Endothelial cell of umbilical vein (primary cell): ENCODE data around the gene C14orf119.

Source experiments
- EZH2 ChIP-seq: IDR thresholded peaks from 2 replicates; pipeline ENCODE4 v1.6.1; 2012; ENCODE audit warnings: borderline replicate concordance, low read depth, mild to moderate bottlenecking, moderate library complexity, low read length, inconsistent platforms; ENCODE audit not compliant: severe bottlenecking
- GATA2 ChIP-seq: IDR thresholded peaks from 2 replicates; pipeline ENCODE4 v1.7.0; 2011; ENCODE audit warnings: low read depth, mild to moderate bottlenecking, moderate library complexity, mixed read lengths, low read length; ENCODE audit not compliant: insufficient read length, insufficient read depth
- POLR2A ChIP-seq: IDR thresholded peaks from 2 replicates; pipeline ENCODE4 v1.6.1; 2012; ENCODE audit warnings: low read depth, mild to moderate bottlenecking, control low read depth, low read length
- POLR2AphosphoS5 ChIP-seq: IDR thresholded peaks from 2 replicates; pipeline ENCODE4 v1.6.1; 2012; ENCODE audit warnings: low read depth, mild to moderate bottlenecking, control low read depth, low read length, moderate library complexity; ENCODE audit not compliant: insufficient read depth
- TF ChIP-seq, protein P1 (sequence below), 2 donors: IDR thresholded peaks; 1 replicate in 1 of 2; 2 replicates in 1 of 2; pipeline ENCODE4 v1.5.1; 2011; ENCODE audit warnings: low read length in 2 of 2, mild to moderate bottlenecking in 2 of 2, moderate library complexity in 2 of 2, control low read depth in 1 of 2, inconsistent platforms in 1 of 2, low read depth in 1 of 2; ENCODE audit not compliant: insufficient read depth in 1 of 2; ENCODE audit errors: extremely low read depth in 1 of 2

DNA sequence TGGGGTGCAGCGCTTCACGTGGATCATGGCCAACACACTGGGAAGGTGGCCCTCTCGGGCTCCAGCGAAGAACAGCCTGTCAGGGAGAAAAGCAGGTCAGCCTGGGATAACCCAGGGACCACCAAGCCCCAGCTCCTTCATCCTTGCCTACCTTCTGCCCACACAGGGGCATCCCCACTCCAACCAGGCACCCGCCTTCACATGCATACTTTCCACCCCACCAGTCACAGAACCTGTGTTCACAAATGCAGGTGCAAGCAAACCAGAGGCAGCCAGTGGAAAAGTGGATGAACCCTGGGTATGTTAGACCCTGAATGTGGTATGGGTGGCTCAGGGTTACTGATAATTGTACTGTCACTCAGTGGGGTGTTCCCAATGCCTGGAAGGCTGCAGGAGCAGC is 36.2 kb downstream of the C14orf119 start:
- TF ChIP-seq POLR2AphosphoS5 (no peak), EZH2 (no peak), POLR2A (no peak), GATA2 (no peak)
- TF ChIP-seq, protein P1, sequence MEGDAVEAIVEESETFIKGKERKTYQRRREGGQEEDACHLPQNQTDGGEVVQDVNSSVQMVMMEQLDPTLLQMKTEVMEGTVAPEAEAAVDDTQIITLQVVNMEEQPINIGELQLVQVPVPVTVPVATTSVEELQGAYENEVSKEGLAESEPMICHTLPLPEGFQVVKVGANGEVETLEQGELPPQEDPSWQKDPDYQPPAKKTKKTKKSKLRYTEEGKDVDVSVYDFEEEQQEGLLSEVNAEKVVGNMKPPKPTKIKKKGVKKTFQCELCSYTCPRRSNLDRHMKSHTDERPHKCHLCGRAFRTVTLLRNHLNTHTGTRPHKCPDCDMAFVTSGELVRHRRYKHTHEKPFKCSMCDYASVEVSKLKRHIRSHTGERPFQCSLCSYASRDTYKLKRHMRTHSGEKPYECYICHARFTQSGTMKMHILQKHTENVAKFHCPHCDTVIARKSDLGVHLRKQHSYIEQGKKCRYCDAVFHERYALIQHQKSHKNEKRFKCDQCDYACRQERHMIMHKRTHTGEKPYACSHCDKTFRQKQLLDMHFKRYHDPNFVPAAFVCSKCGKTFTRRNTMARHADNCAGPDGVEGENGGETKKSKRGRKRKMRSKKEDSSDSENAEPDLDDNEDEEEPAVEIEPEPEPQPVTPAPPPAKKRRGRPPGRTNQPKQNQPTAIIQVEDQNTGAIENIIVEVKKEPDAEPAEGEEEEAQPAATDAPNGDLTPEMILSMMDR (IDR thresholded peaks at IDR 0.05; ENCODE audit: extremely low read depth in 1 of 2, insufficient read depth in 1 of 2, low read depth in 1 of 2, low read length in 2 of 2), result no peak
